ENCODE results near the gene RBKS.

Gene RBKS

GRCh38 chr2:27890146-27890923, at the start of gene RBKS, which contains the start of gene BABAM2:
Gene RBKS (minus strand): TSS chr2:27890387. CDS start chr2:27890345, 42 bp downstream.
Gene BABAM2 (plus strand): TSS chr2:27890729. CDS start chr2:27894557, 3,828 bp downstream.
- FAIRE-seq: no peak

- no peak for FAIRE-seq
These were observed 44.8 kb upstream of the RBKS start for GRCh38 chr2:27935026-27935425.

DNA sequence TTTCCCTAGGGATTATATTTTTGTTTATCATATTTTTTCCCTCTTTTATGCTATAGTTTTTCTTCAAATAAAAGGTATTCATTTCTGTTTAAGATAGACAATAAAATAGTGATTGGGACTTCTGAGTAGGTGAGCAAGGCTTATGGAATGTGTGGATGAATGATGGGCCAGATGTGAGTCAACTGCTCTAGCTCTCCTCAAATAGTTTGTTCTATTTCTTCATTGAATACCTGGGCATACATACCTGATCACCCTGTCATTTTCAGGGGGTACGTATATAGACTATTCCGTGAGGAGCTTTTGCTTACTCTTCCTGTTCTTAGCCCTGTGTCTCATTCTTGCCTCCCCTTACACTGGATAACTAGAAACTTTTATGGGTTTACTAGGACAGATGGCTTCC, 42.2 kb upstream of the RBKS start:
- FAIRE-seq: no peak

- no peak for FAIRE-seq
These were observed 41.3 kb upstream of the RBKS start for GRCh38 chr2:27931361-27931950.

GRCh38 chr2:27929916-27930486, 39.8 kb upstream of the RBKS start:
- FAIRE-seq: no peak

GRCh38 chr2:27925766-27926472, 35.7 kb upstream of the RBKS start:
- FAIRE-seq: no peak

- no peak for FAIRE-seq
These were observed 32.7 kb upstream of the RBKS start for GRCh38 chr2:27922842-27923241.

DNA sequence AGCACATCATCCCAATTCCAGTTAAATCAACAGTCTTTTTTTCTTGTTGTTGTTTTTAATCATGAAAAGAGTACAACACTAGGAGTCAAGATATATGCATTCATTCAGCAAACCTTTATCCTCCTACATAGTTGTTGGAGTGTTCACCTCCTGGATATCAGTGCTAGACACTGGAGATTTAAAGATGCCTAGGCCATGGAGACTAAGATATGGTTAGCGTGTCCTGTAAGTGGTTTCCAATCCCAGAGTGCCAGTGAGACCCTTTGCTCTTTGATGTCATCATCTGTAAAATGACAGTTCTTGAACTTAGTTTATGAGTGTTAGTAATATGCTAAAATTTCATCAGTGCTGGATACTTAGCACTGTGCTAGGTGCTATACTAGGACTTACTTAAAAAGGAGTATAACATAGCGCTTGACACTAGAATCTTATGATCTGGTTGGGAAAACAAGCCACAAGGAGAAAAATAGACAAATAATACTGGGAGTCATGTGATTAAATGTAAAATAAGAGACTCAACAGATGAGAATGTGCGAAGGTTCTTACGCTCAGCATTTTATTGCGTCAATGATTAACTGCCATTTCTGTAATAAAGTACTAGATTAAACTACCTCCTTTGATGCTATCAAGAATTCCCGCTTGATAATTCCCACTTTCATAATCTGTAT, 31.8 kb upstream of the RBKS start:
- FAIRE-seq: peak; percentile 38

- no peak for FAIRE-seq
These were observed 31.2 kb upstream of the RBKS start for GRCh38 chr2:27921424-27921823.

GRCh38 chr2:27920148-27920885, 30.1 kb upstream of the RBKS start:
- FAIRE-seq: peak; percentile 82

DNA sequence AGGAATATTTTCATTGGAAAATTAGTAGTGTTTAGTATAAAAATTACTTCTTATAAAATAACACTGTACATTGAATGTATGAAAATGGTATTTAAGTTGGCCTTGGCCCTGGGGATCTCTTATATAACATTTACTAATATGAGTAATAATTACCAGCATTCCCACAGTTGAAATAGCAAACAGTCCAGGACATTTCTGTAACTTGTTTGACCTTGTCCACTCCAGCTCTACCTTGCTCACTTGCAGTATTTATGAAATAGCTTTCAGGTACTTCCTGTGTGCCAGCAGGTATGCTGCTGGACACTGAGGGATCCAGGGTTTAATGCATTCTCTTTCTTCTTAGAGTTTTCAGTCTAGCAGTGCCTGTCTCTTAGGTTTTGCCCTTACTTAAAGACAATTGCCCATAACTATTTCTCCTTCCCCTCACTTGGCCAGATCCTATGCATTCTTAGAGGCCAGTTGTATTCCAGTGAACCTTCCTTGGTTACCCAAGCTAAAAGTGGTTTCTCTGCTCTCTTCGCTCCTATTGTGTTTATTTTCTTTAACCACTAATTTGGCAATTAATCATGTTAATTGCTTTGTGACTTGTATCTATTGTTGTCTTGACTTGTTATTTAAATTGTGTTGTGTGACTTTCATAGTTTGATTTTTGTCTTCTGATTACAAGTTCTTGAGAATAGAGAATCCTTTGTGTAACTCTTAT, 26.3 kb upstream of the RBKS start:
- no peak for FAIRE-seq

DNA sequence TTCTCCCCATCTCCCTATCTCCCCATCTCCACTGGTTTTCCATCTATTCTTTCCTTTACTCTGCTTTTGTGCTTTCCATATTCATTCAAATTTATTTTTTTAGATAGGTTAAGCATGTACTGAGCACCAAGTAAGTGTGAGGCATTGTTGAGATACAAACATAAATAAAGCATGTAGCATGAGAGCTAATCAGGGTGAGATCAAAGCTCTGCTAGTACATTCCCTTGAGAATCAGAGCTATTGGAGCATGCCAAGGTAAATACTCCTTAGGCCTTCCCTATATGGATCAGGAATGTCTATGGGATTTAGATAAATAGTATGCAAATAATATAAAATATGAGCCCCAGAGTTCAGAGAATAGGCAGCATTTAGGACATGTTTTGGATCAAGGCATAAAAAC, 25.7 kb upstream of the RBKS start:
- FAIRE-seq: no peak

GRCh38 chr2:27915191-27915590, 25.0 kb upstream of the RBKS start:
- FAIRE-seq: no peak

- FAIRE-seq: no peak
These were observed 24.6 kb upstream of the RBKS start for GRCh38 chr2:27914805-27915175.

- no peak for FAIRE-seq
These were observed 24.0 kb upstream of the RBKS start for GRCh38 chr2:27914041-27914804.

- no peak for FAIRE-seq
These were observed 22.3 kb upstream of the RBKS start for GRCh38 chr2:27912512-27912911.

DNA sequence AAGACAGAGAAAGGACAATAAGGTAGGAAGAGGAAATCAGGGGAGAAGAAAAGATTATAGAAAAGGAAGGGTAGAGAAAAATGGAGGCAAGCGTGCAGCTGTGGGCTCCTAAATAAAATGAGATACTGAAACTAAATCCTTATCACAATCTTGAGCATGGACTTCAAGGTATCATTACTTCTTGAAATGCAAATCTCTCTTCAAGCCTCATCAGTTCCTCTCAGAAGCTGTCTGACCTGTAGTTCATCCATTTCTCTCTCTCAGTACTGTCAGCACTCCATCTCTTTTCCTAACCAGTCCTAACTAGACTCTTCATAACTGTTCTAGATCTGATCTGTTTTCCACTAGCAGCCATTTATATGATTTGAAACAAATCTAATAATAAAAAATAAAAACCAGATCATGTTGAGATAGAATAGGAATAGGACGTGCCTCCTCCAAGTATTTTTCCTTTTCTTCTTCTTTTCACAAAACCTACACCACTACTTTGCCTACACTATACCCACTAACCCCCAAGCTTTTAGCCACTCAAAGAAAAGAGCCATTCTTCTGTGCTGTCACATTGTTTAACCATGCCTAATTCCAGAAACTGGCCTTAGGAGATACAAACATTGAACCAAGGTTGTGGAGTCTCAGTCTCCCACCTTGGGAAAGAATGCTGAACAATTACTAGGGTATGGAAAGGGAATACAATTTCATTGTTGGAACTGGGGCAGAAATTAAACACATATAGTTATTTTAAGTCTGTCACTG, 21.4 kb upstream of the RBKS start:
- no peak for FAIRE-seq

GRCh38 chr2:27909901-27910300, 19.7 kb upstream of the RBKS start:
- FAIRE-seq: no peak

- FAIRE-seq: no peak
These were observed 17.4 kb upstream of the RBKS start for GRCh38 chr2:27907547-27907946.

- FAIRE-seq: no peak
These were observed 15.9 kb upstream of the RBKS start for GRCh38 chr2:27906074-27906473.

All from colon (tissue), 2 donors.